ENCODE measurements around the gene TAS2R42.

Gene TAS2R42

GRCh38 chr12:11144297-11144696 is 42.4 kb downstream of the TAS2R42 start:
- DNase-seq (ENCODE audit: low spot score): no peak

GRCh38 chr12:11143352-11143751 is 43.4 kb downstream of the TAS2R42 start:
- no peak for DNase-seq (ENCODE audit: low spot score)

- DNase-seq (ENCODE audit: low spot score): no peak
Measured at GRCh38 chr12:11136075-11136474, 50.7 kb downstream of the TAS2R42 start.

All from GM03348 (cell line).